SK-N-SH treated with all-trans-retinoic acid at 6 μM for 48 hours (cell line): ENCODE measurements around the gene MSX1.

Experiments
- ATAC-seq: fragments of 200-7000 bp; cut with Tn5 transposase; 3 replicates; pipeline ENCODE4 v1.9.1; 2020; ENCODE audit warnings: mild to moderate bottlenecking, moderate library complexity
- ARNTL ChIP-seq: fragments of 450-650 bp; formaldehyde crosslinking; IDR thresholded peaks from 2 replicates; pipeline ENCODE4 v1.5.0; 2020; ENCODE audit warnings: low read depth, mild to moderate bottlenecking, moderate library complexity, borderline replicate concordance
- BACH2 ChIP-seq: fragments of 250-450 bp; sonication (Bioruptor Pico); IDR thresholded peaks from 2 replicates; pipeline ENCODE4 v1.9.0; 2021; ENCODE audit warnings: mild to moderate bottlenecking, borderline replicate concordance
- CSDC2 ChIP-seq: fragments of 250-450 bp; sonication (Bioruptor Pico); IDR thresholded peaks from 2 replicates; pipeline ENCODE4 v1.5.0; 2020; ENCODE audit warnings: mild to moderate bottlenecking, moderate library complexity
- ESRRG ChIP-seq: fragments of 250-450 bp; sonication (Bioruptor Pico); IDR thresholded peaks from 2 replicates; pipeline ENCODE4 v1.6.1; 2021; ENCODE audit warnings: mild to moderate bottlenecking
- GLIS3 ChIP-seq: fragments of 250-450 bp; sonication (Bioruptor Pico); IDR thresholded peaks from 2 replicates; pipeline ENCODE4 v1.5.0; 2020; ENCODE audit warnings: mild to moderate bottlenecking, moderate library complexity
- ISL1 ChIP-seq: fragments of 250-450 bp; sonication (Bioruptor Pico); IDR thresholded peaks from 2 replicates; pipeline ENCODE4 v2.1.2; 2022; ENCODE audit warnings: mild to moderate bottlenecking, moderate library complexity
- OSR1 ChIP-seq: fragments of 250-450 bp; sonication (Bioruptor Pico); IDR thresholded peaks from 2 replicates; pipeline ENCODE4 v1.8.0; 2022; ENCODE audit warnings: moderate library complexity, mild to moderate bottlenecking, inconsistent platforms
- PPARA ChIP-seq: fragments of 250-450 bp; sonication (Bioruptor Pico); IDR thresholded peaks from 2 replicates; pipeline ENCODE4 v1.5.0; 2020; ENCODE audit warnings: mild to moderate bottlenecking, borderline replicate concordance
- RARB ChIP-seq: fragments of 250-450 bp; sonication (Bioruptor Pico); IDR thresholded peaks from 2 replicates; pipeline ENCODE4 v1.8.0; 2021; ENCODE audit warnings: mild to moderate bottlenecking, moderate library complexity
- SNAI2 ChIP-seq: fragments of 250-450 bp; sonication (Bioruptor Pico); IDR thresholded peaks from 2 replicates; pipeline ENCODE4 v1.5.0; 2020; ENCODE audit warnings: mild to moderate bottlenecking, moderate library complexity
- TCF4 ChIP-seq: fragments of 250-450 bp; sonication (Bioruptor Pico); IDR thresholded peaks from 2 replicates; pipeline ENCODE4 v1.8.0; 2021; ENCODE audit warnings: mild to moderate bottlenecking, moderate library complexity, borderline replicate concordance
- ZC3H10 ChIP-seq: fragments of 250-450 bp; sonication (Bioruptor Pico); IDR thresholded peaks from 2 replicates; pipeline ENCODE4 v1.5.1; 2021; ENCODE audit warnings: mild to moderate bottlenecking, moderate library complexity
- ZFP3 ChIP-seq: fragments of 250-450 bp; sonication (Bioruptor Pico); IDR thresholded peaks from 2 replicates; pipeline ENCODE4 v1.5.0; 2020; ENCODE audit warnings: mild to moderate bottlenecking, moderate library complexity
- ZFP30 ChIP-seq: fragments of 450-650 bp; formaldehyde crosslinking; IDR thresholded peaks from 2 replicates; pipeline ENCODE4 v1.5.0; 2022; ENCODE audit warnings: mild to moderate bottlenecking, moderate library complexity
- ZNF565 ChIP-seq: fragments of 450-650 bp; formaldehyde crosslinking; conservative IDR thresholded peaks from 2 replicates; pipeline ENCODE4 v1.5.0; 2020; ENCODE audit warnings: low read depth, mild to moderate bottlenecking, moderate library complexity
- ZNF70 ChIP-seq: fragments of 450-650 bp; formaldehyde crosslinking; IDR thresholded peaks from 2 replicates; pipeline ENCODE4 v1.5.0; 2020; ENCODE audit warnings: mild to moderate bottlenecking, moderate library complexity
- ZNF8 ChIP-seq: fragments of 450-650 bp; formaldehyde crosslinking; IDR thresholded peaks from 2 replicates; pipeline ENCODE4 v1.5.0; 2020; ENCODE audit warnings: mild to moderate bottlenecking, moderate library complexity
- TF ChIP-seq, protein P1 (sequence below): fragments of 250-450 bp; sonication (Bioruptor Pico); IDR thresholded peaks from 2 replicates; pipeline ENCODE4 v1.8.0; 2020; ENCODE audit warnings: mild to moderate bottlenecking, moderate library complexity, borderline replicate concordance
- TF ChIP-seq, protein P2 (sequence below): fragments of 250-450 bp; sonication (Bioruptor Pico); IDR thresholded peaks from 2 replicates; pipeline ENCODE4 v1.5.1; 2020; ENCODE audit warnings: low read depth, mild to moderate bottlenecking, moderate library complexity
- TF ChIP-seq, protein P3 (sequence below): fragments of 250-450 bp; sonication (Bioruptor Pico); IDR thresholded peaks from 2 replicates; pipeline ENCODE4 v1.5.1; 2021; ENCODE audit warnings: mild to moderate bottlenecking, moderate library complexity
- TF ChIP-seq, protein P4 (sequence below): fragments of 250-450 bp; sonication (Bioruptor Pico); IDR thresholded peaks from 2 replicates; pipeline ENCODE4 v1.8.0; 2021; ENCODE audit warnings: low read depth, mild to moderate bottlenecking, moderate library complexity, borderline replicate concordance

Gene MSX1

DNA sequence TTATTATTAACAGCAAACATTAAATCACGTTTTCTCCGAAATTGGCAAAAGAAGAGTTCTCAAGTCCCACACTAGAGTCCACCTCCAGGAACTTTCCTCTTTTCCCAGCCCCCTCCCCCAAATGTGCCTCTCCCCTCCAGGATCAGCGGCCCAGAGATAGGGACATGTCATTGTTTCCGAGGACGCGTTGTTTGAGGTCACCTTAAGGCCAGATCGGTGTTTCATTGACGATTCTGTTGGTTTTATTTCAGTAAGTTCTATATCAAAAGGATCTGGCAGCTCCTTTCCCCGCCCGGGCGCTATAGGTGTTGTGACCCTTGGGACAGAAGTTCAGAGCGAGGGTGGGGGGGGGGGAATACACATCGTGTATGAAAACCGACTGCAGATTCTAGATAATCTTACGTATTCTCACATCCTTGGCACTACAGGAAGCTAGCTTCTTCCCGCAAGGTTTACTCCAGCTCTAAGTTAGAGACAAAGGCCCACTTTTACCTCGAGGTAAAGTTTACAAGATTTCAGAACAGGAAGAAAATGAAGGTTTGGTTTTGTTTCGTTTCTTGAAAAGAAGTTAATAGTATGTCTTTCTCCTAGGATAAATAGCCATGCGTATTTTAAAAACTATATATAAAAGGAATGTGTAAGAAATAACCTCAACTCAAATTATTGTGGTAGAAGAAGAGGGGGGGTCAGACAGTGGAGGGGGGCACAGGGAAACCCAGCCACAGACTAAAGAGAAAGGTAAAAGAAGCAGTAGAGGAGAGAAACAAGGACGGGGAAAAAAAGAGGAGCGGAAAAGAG, 739 bp upstream of the MSX1 start (continued):
- TF ChIP-seq, protein P1, sequence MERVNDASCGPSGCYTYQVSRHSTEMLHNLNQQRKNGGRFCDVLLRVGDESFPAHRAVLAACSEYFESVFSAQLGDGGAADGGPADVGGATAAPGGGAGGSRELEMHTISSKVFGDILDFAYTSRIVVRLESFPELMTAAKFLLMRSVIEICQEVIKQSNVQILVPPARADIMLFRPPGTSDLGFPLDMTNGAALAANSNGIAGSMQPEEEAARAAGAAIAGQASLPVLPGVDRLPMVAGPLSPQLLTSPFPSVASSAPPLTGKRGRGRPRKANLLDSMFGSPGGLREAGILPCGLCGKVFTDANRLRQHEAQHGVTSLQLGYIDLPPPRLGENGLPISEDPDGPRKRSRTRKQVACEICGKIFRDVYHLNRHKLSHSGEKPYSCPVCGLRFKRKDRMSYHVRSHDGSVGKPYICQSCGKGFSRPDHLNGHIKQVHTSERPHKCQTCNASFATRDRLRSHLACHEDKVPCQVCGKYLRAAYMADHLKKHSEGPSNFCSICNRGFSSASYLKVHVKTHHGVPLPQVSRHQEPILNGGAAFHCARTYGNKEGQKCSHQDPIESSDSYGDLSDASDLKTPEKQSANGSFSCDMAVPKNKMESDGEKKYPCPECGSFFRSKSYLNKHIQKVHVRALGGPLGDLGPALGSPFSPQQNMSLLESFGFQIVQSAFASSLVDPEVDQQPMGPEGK (CRISPR knock-in tag): no peak
- TF ChIP-seq ZC3H10 (CRISPR knock-in tag) (no peak), ISL1 (CRISPR knock-in tag) (no peak), CSDC2 (CRISPR knock-in tag) (no peak), ARNTL (CRISPR knock-in tag) (no peak), ZNF565 (no peak), ESRRG (CRISPR knock-in tag) (no peak), TCF4 (CRISPR knock-in tag) (no peak), GLIS3 (no peak), OSR1 (CRISPR knock-in tag) (no peak), BACH2 (CRISPR knock-in tag) (no peak), ZNF8 (CRISPR knock-in tag) (no peak), ZFP3 (CRISPR knock-in tag) (no peak)

DNA sequence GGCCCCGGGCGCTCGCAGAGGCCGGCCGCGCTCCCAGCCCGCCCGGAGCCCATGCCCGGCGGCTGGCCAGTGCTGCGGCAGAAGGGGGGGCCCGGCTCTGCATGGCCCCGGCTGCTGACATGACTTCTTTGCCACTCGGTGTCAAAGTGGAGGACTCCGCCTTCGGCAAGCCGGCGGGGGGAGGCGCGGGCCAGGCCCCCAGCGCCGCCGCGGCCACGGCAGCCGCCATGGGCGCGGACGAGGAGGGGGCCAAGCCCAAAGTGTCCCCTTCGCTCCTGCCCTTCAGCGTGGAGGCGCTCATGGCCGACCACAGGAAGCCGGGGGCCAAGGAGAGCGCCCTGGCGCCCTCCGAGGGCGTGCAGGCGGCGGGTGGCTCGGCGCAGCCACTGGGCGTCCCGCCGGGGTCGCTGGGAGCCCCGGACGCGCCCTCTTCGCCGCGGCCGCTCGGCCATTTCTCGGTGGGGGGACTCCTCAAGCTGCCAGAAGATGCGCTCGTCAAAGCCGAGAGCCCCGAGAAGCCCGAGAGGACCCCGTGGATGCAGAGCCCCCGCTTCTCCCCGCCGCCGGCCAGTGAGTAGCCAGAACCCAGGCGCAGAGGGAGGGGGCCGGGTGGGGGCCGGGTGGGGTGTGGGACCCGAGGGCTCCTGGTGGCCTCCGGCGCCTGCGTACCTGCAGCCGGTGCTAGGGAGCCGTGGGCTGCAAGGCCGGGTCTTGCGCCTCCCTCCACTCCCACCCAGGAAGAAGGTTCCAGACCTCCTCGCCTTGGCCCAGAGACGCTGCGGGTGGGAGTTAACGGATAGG, 534 bp downstream of the MSX1 start:
- TF ChIP-seq CSDC2 (CRISPR knock-in tag) (no peak), ZNF565 (no peak), ZFP30 (no peak), GLIS3 (no peak), PPARA (CRISPR knock-in tag) (no peak), TCF4 (CRISPR knock-in tag) (no peak), ZFP3 (CRISPR knock-in tag) (no peak), SNAI2 (CRISPR knock-in tag) (no peak)
- TF ChIP-seq, protein P1 (CRISPR knock-in tag): no peak
- TF ChIP-seq, protein P2, sequence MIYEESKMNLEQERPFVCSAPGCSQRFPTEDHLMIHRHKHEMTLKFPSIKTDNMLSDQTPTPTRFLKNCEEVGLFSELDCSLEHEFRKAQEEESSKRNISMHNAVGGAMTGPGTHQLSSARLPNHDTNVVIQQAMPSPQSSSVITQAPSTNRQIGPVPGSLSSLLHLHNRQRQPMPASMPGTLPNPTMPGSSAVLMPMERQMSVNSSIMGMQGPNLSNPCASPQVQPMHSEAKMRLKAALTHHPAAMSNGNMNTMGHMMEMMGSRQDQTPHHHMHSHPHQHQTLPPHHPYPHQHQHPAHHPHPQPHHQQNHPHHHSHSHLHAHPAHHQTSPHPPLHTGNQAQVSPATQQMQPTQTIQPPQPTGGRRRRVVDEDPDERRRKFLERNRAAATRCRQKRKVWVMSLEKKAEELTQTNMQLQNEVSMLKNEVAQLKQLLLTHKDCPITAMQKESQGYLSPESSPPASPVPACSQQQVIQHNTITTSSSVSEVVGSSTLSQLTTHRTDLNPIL (CRISPR knock-in tag): no peak
- TF ChIP-seq, protein P3, sequence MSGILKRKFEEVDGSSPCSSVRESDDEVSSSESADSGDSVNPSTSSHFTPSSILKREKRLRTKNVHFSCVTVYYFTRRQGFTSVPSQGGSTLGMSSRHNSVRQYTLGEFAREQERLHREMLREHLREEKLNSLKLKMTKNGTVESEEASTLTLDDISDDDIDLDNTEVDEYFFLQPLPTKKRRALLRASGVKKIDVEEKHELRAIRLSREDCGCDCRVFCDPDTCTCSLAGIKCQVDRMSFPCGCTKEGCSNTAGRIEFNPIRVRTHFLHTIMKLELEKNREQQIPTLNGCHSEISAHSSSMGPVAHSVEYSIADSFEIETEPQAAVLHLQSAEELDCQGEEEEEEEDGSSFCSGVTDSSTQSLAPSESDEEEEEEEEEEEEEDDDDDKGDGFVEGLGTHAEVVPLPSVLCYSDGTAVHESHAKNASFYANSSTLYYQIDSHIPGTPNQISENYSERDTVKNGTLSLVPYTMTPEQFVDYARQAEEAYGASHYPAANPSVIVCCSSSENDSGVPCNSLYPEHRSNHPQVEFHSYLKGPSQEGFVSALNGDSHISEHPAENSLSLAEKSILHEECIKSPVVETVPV: no peak
- ATAC-seq: peak; percentile 3; the same call in 2 of the 3 replicates

DNA sequence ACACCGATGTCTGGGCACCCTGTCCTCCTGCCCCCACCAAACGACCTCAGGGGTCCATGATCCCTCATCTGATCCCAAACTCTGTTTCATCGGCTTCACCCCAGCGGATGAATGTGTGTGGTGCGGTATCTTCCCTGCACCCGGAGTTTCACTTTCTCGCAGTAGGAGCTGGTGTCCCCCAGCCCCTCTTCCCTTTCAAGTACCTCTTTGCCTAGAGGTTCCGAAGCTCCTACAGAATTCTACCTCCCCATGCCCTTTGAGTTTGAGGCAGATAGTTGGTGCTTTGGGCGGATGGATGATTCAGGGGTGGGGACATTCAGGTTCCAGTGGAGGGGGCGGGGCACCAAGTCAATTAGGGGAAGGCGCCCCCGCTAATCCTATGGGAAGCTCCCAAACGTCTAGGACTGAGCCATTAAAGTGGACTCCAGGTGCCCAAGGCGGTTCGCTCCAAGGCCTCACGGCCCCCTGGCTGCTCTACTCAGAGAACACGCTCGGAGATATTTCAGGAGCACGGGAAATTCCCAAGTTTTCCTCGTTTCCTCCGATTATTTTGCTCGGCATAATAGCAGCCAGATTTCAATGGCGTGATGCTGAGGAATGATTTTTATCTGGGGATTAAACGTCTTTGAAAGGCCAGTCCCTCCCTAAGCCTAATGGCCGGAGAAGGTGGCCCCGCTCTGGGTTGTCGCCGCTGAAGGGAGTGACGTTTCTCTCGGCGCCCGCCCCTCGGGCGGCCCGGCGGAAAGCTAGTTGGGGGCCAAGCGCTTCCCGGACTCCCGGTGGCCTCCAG, 1.3 kb downstream of the MSX1 start:
- ATAC-seq: peak; percentile 27
- TF ChIP-seq, protein P4, sequence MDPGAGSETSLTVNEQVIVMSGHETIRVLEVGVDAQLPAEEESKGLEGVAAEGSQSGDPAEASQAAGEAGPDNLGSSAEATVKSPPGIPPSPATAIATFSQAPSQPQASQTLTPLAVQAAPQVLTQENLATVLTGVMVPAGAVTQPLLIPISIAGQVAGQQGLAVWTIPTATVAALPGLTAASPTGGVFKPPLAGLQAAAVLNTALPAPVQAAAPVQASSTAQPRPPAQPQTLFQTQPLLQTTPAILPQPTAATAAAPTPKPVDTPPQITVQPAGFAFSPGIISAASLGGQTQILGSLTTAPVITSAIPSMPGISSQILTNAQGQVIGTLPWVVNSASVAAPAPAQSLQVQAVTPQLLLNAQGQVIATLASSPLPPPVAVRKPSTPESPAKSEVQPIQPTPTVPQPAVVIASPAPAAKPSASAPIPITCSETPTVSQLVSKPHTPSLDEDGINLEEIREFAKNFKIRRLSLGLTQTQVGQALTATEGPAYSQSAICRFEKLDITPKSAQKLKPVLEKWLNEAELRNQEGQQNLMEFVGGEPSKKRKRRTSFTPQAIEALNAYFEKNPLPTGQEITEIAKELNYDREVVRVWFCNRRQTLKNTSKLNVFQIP (CRISPR knock-in tag): no peak
- TF ChIP-seq RARB (CRISPR knock-in tag) (no peak), SNAI2 (CRISPR knock-in tag) (no peak), ZNF70 (CRISPR knock-in tag) (no peak), ARNTL (CRISPR knock-in tag) (no peak), BACH2 (CRISPR knock-in tag) (no peak), ZFP30 (no peak), ZFP3 (CRISPR knock-in tag) (no peak), CSDC2 (CRISPR knock-in tag) (no peak)
- TF ChIP-seq, protein P2 (CRISPR knock-in tag): no peak
- TF ChIP-seq, protein P1 (CRISPR knock-in tag): no peak
- TF ChIP-seq, all 23 proteins: peak for 0
